Calu3 (cell line): ENCODE measurements around the gene CARD14. TPM values are rescaled to one million over a fixed set of nuclear protein-coding genes. Genes with fewer than 3 reads are reported as not detected.

Experiments
- BruUV-seq: library from RNA; stranded (reverse); fragments of 400-500 nt; replicated peaks from 2 replicates; lab custom pipeline; 2021; lab: Mats Ljungman, UMichigan
- CTCF ChIA-PET: fragments of 300-600 bp; sonication (Branson Sonifier 250); formaldehyde crosslinking; loops from one replicate; lab custom pipeline; 2022; ENCODE audit warnings: antibody characterized with exemption; lab: Charles Lee
- DNase-seq: peaks from one replicate; pipeline ENCODE4 v3.0.0; 2022
- H3K27ac Mint-ChIP-seq: one replicate; pipeline ENCODE4 v1.8.0; 2022; ENCODE audit warnings: mixed read lengths; ENCODE audit not compliant: unreplicated experiment
- H3K27me3 Mint-ChIP-seq: one replicate; pipeline ENCODE4 v1.8.0; 2022; ENCODE audit warnings: mixed read lengths; ENCODE audit not compliant: unreplicated experiment
- H3K36me3 Mint-ChIP-seq: one replicate; pipeline ENCODE4 v1.8.0; 2022; ENCODE audit warnings: mild to moderate bottlenecking, moderate library complexity, mixed read lengths; ENCODE audit not compliant: insufficient read depth, unreplicated experiment
- H3K4me1 Mint-ChIP-seq: one replicate; pipeline ENCODE4 v1.8.0; 2022; ENCODE audit warnings: mild to moderate bottlenecking, low read depth, mixed read lengths; ENCODE audit not compliant: unreplicated experiment
- H3K4me3 Mint-ChIP-seq: one replicate; pipeline ENCODE4 v1.8.0; 2022; ENCODE audit warnings: mild to moderate bottlenecking, low read depth, moderate library complexity, mixed read lengths; ENCODE audit not compliant: unreplicated experiment
- H3K9me3 Mint-ChIP-seq: one replicate; pipeline ENCODE4 v1.8.0; 2022; ENCODE audit warnings: low read depth, mixed read lengths; ENCODE audit not compliant: unreplicated experiment
- intact Hi-C: fragments of 100-400 bp; cut with micrococcal nuclease; formaldehyde crosslinking; loops from one replicate; pipeline ENCODE4 v1.10.0; 2022; ENCODE audit not compliant: unreplicated experiment
- total RNA-seq: library from RNA; stranded (reverse); gene quantifications from 2 replicates; pipeline ENCODE4 v1.2.3, GENCODE V29; 2022
- TF ChIP-seq, protein P1 (sequence below): fragments of 200-600 bp; IDR thresholded peaks from one replicate; pipeline ENCODE4 v1.8.0; 2022; ENCODE audit warnings: antibody characterized with exemption; ENCODE audit not compliant: unreplicated experiment

Gene CARD14
- total RNA-seq, 1 experiment from 2014 or later = 7.4 TPM

DNA sequence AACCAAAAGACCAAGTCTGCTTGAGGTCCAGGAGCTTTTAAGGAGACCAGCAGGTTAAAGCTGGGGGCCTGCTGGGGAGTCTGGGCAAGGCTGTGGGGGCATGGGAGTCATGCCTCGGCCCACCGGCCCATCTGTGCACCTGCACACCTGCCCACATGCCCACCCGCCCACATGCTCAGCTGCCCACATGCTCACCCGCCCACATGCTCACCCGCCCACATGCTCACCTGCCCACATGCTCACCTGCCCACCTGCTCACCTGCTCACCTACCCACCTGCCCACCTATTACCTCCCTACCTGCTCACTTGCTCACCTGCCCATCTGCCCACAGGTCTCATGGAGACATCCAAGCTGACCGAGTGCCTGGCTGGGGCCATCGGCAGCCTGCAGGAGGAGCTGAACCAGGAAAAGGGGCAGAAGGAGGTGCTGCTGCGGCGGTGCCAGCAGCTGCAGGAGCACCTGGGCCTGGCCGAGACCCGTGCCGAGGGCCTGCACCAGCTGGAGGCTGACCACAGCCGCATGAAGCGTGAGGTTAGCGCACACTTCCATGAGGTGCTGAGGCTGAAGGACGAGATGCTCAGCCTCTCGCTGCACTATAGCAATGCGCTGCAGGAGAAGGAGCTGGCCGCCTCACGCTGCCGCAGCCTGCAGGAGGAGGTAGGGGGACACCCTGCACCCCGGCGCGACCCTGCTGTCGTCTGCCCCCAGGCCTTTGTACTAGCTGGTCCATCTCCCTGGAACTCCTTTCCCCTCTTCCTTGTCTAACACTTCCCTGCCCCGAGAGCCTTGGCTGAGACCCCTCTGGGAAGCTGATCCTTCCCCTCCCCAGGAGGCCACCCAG, 14.0 kb downstream of the CARD14 start:
- no TSS peak for BruUV-seq
- DNase-seq = no peak
- Mint-ChIP-seq H3K9me3 (no peaks in the 10 kb centered on the region), H3K27ac (no peak overlapping the region), H3K4me1 (peaks cover 11% of the 10 kb centered on the region), H3K36me3 (no peaks in the 10 kb centered on the region), H3K27me3 (no peaks in the 10 kb centered on the region), H3K4me3 (no peak overlapping the region)
- intact Hi-C loops = no loop called here
- TF ChIP-seq, protein P1, sequence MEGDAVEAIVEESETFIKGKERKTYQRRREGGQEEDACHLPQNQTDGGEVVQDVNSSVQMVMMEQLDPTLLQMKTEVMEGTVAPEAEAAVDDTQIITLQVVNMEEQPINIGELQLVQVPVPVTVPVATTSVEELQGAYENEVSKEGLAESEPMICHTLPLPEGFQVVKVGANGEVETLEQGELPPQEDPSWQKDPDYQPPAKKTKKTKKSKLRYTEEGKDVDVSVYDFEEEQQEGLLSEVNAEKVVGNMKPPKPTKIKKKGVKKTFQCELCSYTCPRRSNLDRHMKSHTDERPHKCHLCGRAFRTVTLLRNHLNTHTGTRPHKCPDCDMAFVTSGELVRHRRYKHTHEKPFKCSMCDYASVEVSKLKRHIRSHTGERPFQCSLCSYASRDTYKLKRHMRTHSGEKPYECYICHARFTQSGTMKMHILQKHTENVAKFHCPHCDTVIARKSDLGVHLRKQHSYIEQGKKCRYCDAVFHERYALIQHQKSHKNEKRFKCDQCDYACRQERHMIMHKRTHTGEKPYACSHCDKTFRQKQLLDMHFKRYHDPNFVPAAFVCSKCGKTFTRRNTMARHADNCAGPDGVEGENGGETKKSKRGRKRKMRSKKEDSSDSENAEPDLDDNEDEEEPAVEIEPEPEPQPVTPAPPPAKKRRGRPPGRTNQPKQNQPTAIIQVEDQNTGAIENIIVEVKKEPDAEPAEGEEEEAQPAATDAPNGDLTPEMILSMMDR = no peak
- CTCF ChIA-PET = no interaction called here

DNA sequence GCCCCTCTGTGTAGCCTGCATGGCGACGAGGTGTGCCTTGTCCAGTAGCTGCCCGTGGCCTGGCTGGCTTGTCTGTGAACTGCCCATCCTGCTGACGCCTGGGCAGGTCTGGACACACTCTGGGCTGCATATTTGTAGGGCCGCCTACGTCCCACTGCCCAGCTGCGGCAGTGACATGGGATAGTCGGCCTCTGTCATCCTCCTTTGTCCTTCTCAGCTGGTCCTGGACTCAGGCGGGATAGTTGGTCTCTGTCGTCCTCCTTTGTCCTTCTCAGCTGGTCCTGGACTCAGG, 14.5 kb downstream of the CARD14 start:
- H3K36me3 Mint-ChIP-seq = no peaks in the 10 kb centered on the region
- no peak overlapping the region for H3K27ac Mint-ChIP-seq
- DNase-seq = no peak
- H3K4me1 Mint-ChIP-seq = peaks cover 11% of the 10 kb centered on the region
- no peaks in the 10 kb centered on the region for H3K27me3 Mint-ChIP-seq
- no peak overlapping the region for H3K4me3 Mint-ChIP-seq
- no peaks in the 10 kb centered on the region for H3K9me3 Mint-ChIP-seq
- TF ChIP-seq, protein P1 = no peak
- BruUV-seq = no TSS peak
- intact Hi-C loops = no loop called here
- CTCF ChIA-PET = interaction anchor here (0.5 kb wide), 1 partner anchor 36 kb away, joined by 4 read pairs; no protein-coding TSS in a partner anchor

DNA sequence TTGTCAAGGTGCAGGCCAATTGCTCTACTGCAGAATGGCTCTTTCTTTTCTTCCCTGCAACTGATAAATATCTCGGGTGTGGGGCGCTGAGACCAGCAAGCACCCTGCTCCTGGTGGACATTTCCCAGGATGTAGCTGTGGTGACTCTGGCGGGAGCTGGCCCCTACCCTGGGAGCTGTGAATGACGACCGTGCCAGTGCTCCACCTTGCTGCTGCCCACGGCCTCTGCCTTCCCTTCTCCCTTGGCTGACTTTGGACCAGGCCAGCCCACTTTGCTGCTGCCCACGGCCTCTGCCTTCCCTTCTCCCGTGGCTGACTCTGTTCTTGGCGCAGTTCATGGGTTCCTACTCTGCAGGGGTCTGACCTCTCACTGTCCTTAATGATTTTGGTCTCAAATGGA, 16.1 kb downstream of the CARD14 start:
- CTCF ChIA-PET = no interaction called here
- Mint-ChIP-seq H3K4me1 (peaks cover 11% of the 10 kb centered on the region), H3K36me3 (no peaks in the 10 kb centered on the region), H3K27me3 (no peaks in the 10 kb centered on the region), H3K4me3 (no peak overlapping the region), H3K9me3 (no peaks in the 10 kb centered on the region), H3K27ac (no peak overlapping the region)
- DNase-seq = no peak
- TF ChIP-seq, protein P1 = no peak
- BruUV-seq = no TSS peak
- intact Hi-C loops = no loop called here

- no TSS peak for BruUV-seq
- intact Hi-C loops = no loop called here
- no peaks in the 10 kb centered on the region for H3K9me3 Mint-ChIP-seq
- TF ChIP-seq, protein P1 = no peak
- no peaks in the 10 kb centered on the region for H3K27me3 Mint-ChIP-seq
- H3K27ac Mint-ChIP-seq = peak overlapping the region; percentile 14
- peaks cover 11% of the 10 kb centered on the region for H3K4me1 Mint-ChIP-seq
- H3K36me3 Mint-ChIP-seq = no peaks in the 10 kb centered on the region
- H3K4me3 Mint-ChIP-seq = peak overlapping the region; percentile 37
- CTCF ChIA-PET = interaction anchor here (1.1 kb wide), 1 partner anchor 42 kb away, joined by 3 read pairs; no protein-coding TSS in a partner anchor
- no peak for DNase-seq
Measured at GRCh38 chr17:80187090-80187489, 17.3 kb downstream of the CARD14 start.
